HG02943 (cell line): ENCODE results near the gene ANTXRL.
"Not testable (repeated sequence)": the region's sequence is repeated elsewhere in the genome, so short reads cannot be mapped to it uniquely, and the experiment has no call there.

Source experiments
- ATAC-seq: cut with Tn5 transposase; IDR thresholded peaks from one replicate; pipeline ENCODE4 v1.9.1; 2021; ENCODE audit warnings: mild to moderate bottlenecking, low read depth, moderate library complexity; ENCODE audit not compliant: unreplicated experiment

The ANTXRL gene

DNA sequence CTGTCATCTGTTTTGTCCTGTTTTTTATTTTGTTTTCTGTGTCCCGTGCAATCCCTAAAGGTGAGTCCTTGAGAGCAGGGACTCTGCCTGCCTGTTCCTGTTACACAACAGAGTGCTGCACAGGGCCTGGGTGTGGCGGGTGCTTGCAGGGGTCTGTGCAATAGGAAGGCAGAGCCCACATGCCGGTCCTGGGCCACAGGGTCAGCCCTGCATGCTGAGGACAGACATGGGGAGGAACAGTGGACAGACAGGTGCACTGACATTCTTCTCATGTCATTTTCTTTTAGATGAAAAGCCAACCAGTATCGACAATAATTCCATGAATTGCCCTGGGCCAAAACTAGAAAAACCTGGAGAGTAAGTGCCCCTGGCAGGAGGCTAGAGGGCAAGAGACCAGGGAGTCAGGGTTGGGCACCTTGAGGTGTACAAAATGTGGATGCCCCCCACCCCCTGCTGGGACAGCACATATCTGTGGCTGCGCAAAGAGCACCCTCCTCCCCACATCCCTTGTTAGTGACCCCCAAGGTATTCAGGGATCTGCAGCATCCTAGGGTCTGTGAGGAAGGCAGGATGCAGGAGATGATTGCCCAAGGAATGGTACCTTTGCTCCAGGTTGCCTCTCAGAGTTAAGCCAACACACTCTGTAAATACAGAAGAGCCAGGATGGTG is 19.9 kb downstream of the ANTXRL start:
- ATAC-seq, result no peak

DNA sequence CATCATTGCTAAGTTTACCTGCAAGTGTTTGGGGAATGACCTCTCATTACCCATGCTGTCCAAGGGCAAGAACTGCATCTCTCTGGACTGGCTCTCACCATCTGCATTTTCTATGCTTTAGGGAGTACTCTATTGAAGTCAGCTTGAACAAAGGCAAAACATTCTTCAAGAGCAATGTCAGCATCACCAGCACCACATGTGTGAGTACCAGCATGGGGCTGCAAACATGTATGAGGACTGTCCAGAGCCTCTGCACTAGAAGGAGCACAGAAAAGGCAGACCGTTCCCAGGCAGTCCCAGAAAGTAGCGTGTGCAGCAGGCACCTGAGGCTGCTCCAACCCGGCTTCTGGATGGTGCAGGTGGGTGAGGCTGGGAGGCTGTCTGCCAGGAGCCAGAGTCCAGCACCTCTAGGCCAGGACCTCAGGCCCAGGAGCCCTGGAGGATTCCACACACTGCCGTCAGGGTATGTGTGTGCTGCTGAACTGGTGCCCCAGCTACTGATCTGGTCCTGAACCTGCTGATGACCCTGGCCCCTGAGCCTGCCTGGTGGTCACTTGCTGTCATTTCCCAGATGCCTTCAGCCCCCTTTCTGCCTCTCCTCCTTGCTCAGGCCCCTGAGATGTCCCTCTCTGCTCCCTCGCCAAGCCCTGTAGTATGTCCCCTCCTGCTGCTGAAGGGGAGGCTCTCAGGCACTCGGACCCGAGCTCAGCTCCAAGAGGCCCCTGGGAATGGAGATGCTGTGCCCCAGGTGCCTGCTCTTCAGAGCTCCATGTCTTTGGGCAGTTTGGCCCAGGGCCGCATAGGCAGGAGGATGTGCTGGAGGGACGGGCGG is 20.7 kb downstream of the ANTXRL start:
- ATAC-seq, result no peak

DNA sequence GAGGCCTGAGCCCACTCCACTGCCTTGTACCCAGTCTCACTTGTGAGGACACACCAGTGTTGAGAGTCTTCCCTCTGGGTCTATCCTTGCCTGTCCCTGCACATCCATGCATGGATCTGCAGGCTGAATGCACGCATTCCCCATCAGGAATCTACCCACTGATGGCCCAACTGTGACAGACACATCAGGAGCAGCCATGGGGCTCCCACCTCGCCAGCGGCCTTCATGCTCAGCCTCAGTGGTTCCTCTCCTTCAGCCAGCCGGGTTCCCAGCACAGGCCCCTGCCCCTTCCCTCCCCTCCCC is 21.3 kb downstream of the ANTXRL start:
- no peak for ATAC-seq

DNA sequence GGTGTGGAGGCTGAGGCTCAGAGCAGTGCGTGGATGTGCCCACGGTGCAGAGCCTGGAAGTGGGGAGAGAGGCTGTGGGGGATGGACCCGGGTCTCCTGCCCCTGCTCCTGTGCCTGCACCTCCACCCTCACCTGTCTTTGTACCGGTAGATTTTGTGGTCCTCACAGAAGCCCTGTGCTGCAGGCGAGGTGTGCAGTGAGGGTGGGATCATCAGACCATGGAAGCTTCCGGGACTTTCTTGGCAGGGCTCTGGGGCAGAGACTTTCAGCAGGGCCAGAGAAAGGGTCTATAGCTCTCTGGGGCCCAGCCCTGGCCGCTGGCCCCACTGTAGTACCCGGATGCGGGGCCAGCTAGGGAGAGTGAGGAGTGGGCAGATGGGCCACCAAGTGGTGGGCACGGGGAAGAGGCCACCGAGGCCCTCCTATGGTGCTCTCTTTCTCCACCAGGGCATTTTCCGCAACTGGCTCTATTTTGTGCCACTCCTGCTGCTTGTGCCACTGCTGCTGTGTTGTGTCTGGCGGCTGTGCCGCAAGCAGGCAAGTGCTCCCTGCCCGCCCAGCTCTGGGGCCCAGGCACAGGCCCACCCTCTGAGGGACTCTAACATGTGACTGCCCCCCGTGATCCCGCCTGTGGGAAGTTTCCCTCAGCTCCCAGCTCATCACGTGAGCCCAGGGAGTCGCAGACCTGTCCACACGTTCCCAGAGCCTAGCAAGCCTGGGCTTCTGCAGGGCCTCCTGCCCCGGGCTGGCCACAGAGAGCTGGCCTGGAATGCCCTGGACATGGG is 22.1 kb downstream of the ANTXRL start:
- no peak for ATAC-seq

DNA sequence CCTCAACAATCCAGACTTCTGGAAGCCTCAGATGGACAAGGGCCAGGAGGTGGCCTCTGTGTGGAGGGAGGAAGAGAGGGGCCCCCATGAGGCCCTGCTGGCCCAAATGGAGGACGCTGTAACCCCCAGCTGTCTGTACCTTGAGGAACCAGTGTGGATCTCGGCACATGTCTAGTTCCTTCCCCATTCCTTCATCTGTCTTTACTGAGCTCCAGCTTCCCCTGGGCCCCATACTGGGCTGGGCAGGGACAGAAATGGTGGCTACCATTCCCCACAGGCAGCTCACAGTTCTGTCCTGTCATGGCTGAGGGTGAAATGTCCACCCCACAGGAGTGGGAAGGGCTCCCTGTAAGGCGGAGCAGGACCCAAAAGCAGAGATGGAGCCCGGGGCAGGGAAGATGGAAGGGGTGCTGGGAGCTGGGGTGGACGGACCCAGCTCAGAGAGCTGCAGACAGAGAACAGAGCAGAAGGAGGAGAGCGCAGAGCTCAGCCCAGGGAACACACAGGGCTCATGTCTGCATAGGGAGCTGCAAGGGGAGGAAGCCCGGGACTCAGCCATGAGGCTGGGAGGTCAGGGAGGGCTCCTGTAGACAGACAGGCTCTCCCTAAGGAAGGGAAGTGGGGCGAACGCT is 22.8 kb downstream of the ANTXRL start:
- no peak for ATAC-seq

DNA sequence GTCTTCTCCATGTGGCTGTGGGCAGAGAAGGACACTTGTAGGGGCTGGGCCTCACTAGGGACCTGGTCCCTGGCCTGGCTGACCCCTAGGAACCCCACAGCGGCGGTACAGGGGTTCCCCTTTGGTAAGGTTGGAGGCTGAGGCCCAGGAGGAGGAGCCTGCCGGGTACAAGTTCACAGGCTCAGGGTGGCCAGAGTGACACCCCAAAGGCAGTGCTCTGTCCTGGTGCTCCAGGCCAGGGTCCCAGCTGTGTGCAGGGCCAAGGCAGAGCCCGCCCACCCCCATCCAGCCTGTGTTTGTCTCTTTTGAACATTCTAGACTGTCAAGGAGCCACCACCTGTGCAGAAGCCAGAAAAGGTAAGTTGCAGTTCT is 23.3 kb downstream of the ANTXRL start:
- ATAC-seq, result no peak

DNA sequence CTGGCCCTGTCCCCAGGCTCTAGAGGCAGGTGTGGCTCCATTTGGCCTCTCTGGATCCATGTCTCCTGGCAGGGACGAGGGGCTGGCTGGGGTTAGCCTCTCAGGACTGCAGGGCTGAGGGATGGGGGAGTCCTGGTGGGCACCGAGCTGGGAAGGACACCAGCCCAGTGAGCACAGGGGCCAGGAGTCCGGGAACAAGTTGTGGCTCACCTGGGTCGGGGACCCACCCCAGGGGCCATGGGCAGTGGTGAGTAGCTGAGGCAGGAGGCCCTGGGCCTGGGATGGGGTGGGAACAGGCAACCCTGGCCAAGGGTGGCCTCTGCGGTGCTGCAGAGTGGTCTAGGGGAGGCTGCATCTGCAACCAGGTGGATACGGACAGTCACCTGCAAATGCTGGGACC is 24.1 kb downstream of the ANTXRL start:
- no peak for ATAC-seq

DNA sequence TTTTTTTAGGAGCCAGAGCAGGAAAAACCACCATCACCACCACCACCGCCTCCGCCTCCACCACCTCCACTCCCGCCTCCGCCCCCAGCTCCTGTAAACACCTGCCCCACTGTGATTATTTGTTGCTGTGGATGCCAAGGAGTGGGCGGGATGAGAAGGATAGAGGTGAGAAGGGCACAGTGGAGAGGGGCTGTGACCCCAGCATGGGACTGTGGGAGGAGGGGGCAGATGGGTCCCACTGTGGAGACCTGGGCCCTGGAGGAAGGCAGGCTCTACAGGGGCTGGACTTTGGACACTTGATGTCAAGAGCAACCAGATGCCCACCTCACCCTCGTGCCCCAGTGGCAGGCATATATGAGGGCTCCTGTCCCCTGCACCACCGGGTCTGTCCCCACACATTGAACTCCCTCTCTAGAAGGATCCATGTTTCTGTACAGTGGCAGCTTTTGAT is 24.7 kb downstream of the ANTXRL start:
- no peak for ATAC-seq

DNA sequence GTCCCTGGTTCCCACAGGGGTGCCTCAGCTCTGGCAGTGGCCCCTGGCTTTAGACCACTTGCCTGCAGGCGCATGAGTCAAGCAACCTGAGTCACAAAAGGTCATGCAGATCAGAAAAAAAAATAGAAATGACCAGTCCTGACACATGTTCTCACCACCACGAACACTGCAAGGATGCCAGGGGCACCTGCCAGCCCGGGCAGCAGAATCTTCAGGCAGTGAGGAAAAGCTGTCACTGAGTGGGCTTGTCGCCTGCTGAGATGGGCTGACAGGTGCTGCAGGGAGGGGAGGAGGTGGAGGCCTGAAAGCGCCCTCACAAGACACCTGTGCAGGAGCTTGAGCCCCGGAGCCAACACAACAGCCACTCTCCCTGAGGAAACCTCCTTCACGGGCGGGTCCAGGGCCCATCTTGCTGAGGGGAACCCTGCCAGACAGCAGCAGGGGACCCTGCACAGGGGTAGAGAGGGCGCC is 25.2 kb downstream of the ANTXRL start:
- not testable (repeated sequence) for ATAC-seq

DNA sequence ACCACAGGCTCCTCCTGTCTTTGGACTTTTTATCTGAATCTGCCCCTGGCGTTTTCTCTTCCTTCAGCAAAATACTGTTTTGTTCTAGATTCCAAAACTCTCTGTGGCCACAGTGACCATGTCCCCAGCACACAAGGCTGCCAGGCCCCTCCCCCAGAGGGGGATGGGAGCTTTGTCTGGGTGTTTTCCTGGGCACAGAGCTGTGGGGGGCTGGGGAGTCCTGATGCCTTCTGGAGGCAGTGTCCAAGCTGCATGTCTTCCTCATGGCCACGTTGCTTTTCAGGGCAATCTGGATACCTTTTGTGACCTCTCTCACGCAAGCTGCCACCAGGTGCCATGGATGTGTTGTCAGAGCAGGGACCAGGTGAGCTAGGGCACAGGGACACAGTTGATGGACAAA is 26.2 kb downstream of the ANTXRL start:
- ATAC-seq, result no peak

DNA sequence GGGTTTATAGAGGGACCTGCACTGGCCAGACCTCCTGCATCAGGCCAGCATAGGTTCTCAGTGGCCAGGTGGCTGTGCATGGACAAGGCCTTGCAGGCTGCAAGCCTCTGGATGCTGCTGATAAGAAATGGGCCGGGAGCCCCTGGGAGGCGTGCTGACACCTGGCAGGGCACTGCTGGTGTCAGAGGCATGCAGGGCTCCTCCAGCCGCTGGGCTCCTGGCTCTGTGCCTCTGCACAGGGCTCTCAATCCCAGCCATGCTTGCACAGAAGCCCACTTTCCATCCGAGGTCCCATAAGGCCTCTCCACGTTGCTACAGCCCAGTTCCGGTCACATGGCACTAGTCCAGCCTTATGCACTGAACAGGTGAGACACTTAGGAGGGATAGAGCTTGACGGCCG is 27.3 kb downstream of the ANTXRL start:
- ATAC-seq, result no peak

DNA sequence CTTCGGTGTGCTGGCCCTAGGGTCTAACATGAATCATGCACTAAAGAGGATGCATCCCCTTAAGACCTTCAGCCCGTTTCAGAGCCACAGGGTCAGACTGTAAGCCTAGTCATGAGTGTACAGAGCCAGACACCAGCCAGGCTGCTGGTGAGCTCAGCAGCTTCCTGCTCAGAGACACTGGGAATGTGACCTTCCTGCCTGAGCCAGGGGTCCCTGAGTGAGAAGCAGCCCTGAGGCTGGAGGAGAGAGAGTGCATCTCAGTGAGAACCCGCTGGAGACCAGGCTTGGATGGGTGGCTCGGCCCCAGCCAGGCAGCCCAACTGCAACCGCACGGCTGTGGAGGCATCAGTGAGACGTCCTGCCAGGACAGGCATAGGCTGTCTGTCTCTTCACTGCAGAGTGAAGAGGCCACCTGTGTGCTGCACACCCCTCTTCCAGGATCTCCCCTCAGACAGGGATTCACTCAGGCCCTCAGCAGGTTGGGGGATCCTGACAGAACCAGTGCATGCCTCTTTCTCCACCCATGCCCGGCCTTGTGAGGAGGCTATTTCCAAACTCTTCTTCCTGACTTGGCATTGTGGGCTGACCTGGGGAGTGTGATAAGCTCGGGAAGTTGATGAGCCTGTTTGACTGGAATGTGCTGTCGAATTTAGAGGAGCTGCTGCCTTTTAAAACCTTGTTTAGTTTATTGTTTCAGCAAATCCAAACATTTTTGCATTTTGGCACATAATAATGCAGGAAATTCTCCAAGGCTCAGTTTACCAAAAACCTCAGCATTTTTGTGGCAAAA is 28.5 kb downstream of the ANTXRL start:
- ATAC-seq, result not testable (repeated sequence)

DNA sequence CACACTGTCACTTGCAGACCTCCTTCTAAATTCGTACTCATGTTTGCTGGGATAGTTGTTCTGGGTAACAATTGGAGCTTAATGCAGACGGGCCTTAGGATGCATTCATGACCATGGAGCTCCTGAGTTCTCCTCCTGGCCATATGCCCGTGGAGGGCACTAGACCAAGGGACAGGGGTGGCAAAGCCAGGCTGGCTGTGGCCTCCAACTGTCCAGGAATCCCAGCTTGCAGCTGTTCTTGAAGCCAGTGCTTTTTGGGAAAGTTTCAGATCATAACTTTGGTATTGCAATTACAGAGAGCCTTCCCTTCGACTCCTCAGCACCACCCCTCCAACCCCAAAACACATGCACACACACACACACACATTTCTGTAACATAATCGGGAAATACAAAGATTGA is 30.6 kb downstream of the ANTXRL start:
- no peak for ATAC-seq

DNA sequence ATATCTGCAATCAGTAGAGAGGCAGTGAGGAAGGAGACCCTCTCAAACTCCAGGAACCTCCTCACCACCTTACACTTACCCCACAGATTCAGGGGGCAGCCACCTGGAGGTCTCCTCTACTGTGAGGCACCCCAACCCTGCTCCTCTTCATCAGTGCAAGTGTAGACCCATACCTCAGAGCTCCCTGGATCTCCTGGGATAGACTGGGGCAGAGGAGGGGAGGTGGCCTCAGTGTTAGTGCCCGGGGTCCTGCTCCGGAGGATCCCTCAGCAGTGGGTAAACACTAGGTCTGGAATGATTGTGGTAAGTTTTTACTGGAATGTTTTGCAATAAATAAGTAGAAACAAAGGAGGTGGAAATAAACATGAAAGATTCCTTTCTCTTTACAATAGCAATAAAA is 31.1 kb downstream of the ANTXRL start:
- no peak for ATAC-seq

DNA sequence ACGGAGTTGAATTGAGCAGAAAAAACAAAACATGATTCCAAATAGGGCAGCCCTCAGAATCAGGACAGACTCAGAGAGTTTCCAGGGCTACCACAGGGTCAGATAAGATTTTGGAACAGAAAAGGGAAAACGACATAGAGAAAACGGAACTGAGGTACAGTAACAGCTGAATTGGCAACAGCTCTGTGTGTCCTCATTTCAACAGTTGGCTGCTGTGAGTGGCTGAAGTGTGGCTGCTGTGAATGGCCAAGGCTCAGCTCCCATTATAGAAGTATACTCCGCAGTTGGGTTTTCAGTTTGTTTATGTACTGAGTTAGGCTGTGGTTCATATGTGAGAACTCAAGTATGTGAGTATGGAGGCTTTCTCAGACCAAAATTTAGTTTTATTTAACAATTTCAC is 32.0 kb downstream of the ANTXRL start:
- ATAC-seq, result no peak

DNA sequence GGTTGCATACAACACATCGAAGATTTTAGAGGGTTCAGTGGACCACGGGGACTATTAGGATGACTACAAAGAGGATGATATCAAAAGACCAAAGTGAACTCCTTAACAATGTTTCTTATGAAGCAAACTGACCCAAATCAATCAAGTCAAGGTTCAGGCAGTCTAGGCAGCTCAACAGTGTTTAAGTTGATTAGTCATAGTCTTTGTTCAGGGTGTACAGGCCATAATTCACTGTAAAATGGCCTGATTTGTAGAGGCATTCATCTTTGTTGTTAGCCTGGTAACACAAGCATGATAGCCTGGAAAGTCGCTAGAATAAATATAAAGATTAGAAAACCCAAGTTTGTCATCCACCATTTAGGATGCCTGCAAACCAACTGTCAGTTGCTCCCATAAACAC is 32.6 kb downstream of the ANTXRL start:
- ATAC-seq, result no peak

DNA sequence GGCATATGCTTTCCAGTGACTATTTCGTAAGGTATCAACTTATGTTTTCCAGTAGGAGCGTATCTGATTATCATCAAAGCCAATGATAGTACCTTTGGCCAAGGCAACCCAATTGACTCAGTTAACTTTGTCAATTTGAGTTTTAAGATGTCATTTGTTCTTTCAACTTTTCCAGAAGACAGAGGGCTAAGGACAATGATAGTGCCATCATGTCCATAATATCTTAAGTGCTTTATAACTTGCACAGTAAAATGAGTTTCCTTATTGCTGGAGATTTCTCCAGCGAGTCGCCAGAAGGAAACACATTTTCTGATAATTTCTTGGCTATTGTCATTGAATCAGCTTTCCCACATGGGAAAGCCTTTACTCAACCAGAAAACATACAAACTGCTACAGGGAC is 35.0 kb downstream of the ANTXRL start:
- no peak for ATAC-seq

DNA sequence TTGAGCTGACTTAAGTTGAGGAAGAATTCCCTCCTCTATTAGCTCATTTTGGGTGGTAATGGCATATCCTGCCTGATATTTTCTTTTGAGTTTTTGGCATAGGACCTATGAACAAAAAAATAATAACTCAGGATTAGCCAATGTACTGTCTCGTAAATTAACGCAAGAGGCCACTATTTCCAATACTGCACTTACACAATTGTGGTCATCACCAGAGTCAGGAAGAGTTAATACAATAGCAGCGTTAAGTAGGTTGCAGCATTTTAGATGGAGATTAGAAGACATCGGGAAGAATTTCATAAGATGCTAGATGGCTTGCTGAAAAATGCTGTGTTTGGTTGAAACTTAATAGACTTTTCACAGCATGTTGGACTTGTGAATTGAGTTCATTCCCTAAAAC is 36.4 kb downstream of the ANTXRL start:
- no peak for ATAC-seq

DNA sequence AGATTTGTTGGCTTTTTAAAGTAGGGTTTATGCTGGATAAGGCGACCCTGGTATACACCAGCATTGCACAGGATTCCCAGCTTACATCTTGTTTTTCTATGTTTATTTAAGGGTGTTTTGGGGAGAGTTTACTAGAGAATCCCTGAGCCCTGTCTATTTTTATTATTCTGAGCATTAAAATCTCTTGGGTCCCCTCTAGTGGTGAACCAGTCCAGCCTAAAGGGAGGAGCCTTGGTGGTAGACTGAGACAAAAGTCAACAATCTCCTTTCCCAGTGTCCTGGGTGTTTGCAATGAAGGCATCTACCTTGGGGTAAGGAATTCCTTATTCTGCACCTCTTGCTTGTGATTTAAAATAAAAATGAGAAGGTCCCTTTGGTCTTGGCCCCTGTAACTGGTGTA is 38.2 kb downstream of the ANTXRL start:
- no peak for ATAC-seq

DNA sequence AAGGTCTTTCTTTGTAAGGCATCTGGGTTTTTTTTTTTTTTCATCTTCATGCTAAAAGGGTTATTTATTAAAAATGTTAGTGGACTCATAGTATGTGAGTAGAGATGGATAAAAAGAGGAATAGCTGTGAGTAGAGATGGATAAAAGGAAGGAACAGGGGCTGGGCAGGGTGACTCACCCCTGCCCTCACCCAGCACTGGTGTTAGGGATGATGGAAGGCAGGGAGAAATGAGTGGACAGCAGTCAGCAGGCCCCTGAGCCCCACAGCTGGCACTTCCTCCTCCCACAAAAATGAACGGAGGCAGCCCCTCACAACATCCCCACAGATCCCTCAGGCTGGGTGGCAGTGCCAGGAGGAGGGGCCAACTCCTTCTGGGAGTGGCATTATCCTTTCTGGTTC is 39.3 kb downstream of the ANTXRL start:
- ATAC-seq, result no peak
